Measurements from ENCODE around the gene CHDH. TPM values are rescaled to one million over a fixed set of nuclear protein-coding genes. Genes with fewer than 3 reads are reported as not detected.

CHDH gene
- total and polyA plus RNA-seq, 2 experiments from 2014 or later = 31.1 to 62.6 TPM

- H3K36me3 ChIP-seq (replicated peaks; ENCODE audit: insufficient read depth, low read depth) = peaks cover 3% of the 10 kb centered on the region
- no peak for DNase-seq (ENCODE audit: low spot score)
- H4K20me1 ChIP-seq (ENCODE audit: insufficient read depth, poor library complexity, severe bottlenecking) = peaks cover 18% of the 10 kb centered on the region
- WGBS (ENCODE audit: low lambda C conversion rate, missing lambda C conversion rate) = 98% methylated on average over 11 of the region's 11 CpGs
- no peak for TF ChIP-seq CTCF (IDR thresholded peaks at IDR 0.05; ENCODE audit: poor library complexity)
- H3K9me2 ChIP-seq (replicated peaks; ENCODE audit: insufficient read depth) = no peaks in the 10 kb centered on the region
- H3K27ac ChIP-seq = no peak overlapping the region
- H3K4me1 ChIP-seq (ENCODE audit: insufficient read depth) = peaks cover 19% of the 10 kb centered on the region
- H3K4me3 ChIP-seq = no peak overlapping the region
- H3K79me2 ChIP-seq = peaks cover 50% of the 10 kb centered on the region
- H3K27me3 ChIP-seq = no peaks in the 10 kb centered on the region
- no peak overlapping the region for H3K4me2 ChIP-seq
- no peak overlapping the region for H2AFZ ChIP-seq
- no peaks in the 10 kb centered on the region for H3K9me3 ChIP-seq (ENCODE audit: low read depth)
Measured at GRCh38 chr3:53884623-53885022, 38.4 kb upstream of the CHDH start.

GRCh38 chr3:53883008-53883407, 36.8 kb upstream of the CHDH start:
- H3K4me2 ChIP-seq = no peak overlapping the region
- no peak for DNase-seq (ENCODE audit: low spot score)
- no peaks in the 10 kb centered on the region for H3K27me3 ChIP-seq
- no peak overlapping the region for H3K27ac ChIP-seq
- H3K36me3 ChIP-seq (replicated peaks; ENCODE audit: insufficient read depth, low read depth) = peaks cover 9% of the 10 kb centered on the region
- no peak overlapping the region for H2AFZ ChIP-seq
- peaks cover 39% of the 10 kb centered on the region for H3K79me2 ChIP-seq
- 93% methylated on average over 4 of the region's 4 CpGs for WGBS (ENCODE audit: low lambda C conversion rate, missing lambda C conversion rate)
- TF ChIP-seq EZH2 (IDR thresholded peaks at IDR 0.05; ENCODE audit: borderline replicate concordance) (no peak), EZH2phosphoT487 (IDR thresholded peaks at IDR 0.05; ENCODE audit: low read depth, severe bottlenecking, unreplicated experiment) (no peak), CTCF (IDR thresholded peaks at IDR 0.05; ENCODE audit: poor library complexity) (no peak)
- peaks cover 16% of the 10 kb centered on the region for H3K4me1 ChIP-seq (ENCODE audit: insufficient read depth)
- no peaks in the 10 kb centered on the region for H3K9me3 ChIP-seq (ENCODE audit: low read depth)
- peaks cover 4% of the 10 kb centered on the region for H4K20me1 ChIP-seq (ENCODE audit: insufficient read depth, poor library complexity, severe bottlenecking)
- no peaks in the 10 kb centered on the region for H3K9me2 ChIP-seq (replicated peaks; ENCODE audit: insufficient read depth)
- no peak overlapping the region for H3K4me3 ChIP-seq

- Histone ChIP-seq H3K36me3 (replicated peaks; ENCODE audit: insufficient read depth, low read depth) (peaks cover 9% of the 10 kb centered on the region), H3K9me2 (replicated peaks; ENCODE audit: insufficient read depth) (no peaks in the 10 kb centered on the region), H3K4me2 (peak within 1 kb of the TSS; percentile 80), H3K4me1 (ENCODE audit: insufficient read depth) (peaks cover 16% of the 10 kb centered on the region), H2AFZ (peak within 1 kb of the TSS; percentile 87), H3K27ac (peak within 1 kb of the TSS; percentile 94), H3K27me3 (no peaks in the 10 kb centered on the region), H3K9me3 (ENCODE audit: low read depth) (no peaks in the 10 kb centered on the region), H3K4me3 (peak within 1 kb of the TSS; percentile 89), H4K20me1 (ENCODE audit: insufficient read depth, poor library complexity, severe bottlenecking) (no peaks in the 10 kb centered on the region), H3K79me2 (peaks cover 29% of the 10 kb centered on the region)
- 2% methylated on average over 54 of the region's 65 CpGs for WGBS (ENCODE audit: low lambda C conversion rate, missing lambda C conversion rate)
- peak; percentile 93 for DNase-seq (ENCODE audit: low spot score)
- TF ChIP-seq EZH2phosphoT487 (IDR thresholded peaks at IDR 0.05; ENCODE audit: low read depth, severe bottlenecking, unreplicated experiment) (no peak), EZH2 (IDR thresholded peaks at IDR 0.05; ENCODE audit: borderline replicate concordance) (no peak), CTCF (IDR thresholded peaks at IDR 0.05; ENCODE audit: poor library complexity) (no peak)
Measured at GRCh38 chr3:53881691-53882593, 35.7 kb upstream of the CHDH start, which contains the start of gene ACTR8. ACTR8 (minus strand) TSS chr3:53882152; CDS start chr3:53882101, 51 bp downstream.

Measured in hepatocyte (in vitro differentiated cells).